ENCODE data around the gene SMURF2.

Gene SMURF2

DNA sequence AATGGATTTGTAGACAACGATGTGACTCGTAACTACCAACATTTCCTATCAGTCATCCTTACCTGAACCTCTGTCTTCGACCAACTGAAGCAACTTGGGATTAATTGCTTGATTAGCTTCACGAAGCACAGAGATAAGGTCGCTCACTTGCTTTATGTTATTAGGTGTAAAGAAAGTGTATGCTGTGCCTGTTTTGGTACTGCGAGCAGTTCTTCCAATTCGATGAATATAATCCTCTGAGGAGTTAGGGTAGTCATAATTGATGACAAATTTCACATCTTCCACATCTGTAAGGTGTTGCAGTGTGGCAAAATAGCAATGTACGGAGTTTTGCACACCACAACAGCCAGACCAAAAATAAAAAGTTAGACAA, 161.6 kb downstream of the SMURF2 start:
- no peak for DNase-seq

- DNase-seq: no peak
These were observed 162.2 kb downstream of the SMURF2 start for GRCh38 chr17:64499805-64500486.

GRCh38 chr17:64498308-64499203, 163.6 kb downstream of the SMURF2 start:
- no peak for DNase-seq

GRCh38 chr17:64497565-64498035, 164.5 kb downstream of the SMURF2 start:
- DNase-seq: no peak

GRCh38 chr17:64496786-64497564, 165.1 kb downstream of the SMURF2 start, which contains the start of gene POLG2:
Gene POLG2 (minus strand): TSS chr17:64497054. CDS start chr17:64496968, 86 bp downstream.
- peak; percentile 95 for DNase-seq

- no peak for DNase-seq
These were observed 165.7 kb downstream of the SMURF2 start for GRCh38 chr17:64496348-64496785.
